Glomerular visceral epithelial cell (primary cell): ENCODE data around the gene MRM3.
"Not testable (repeated sequence)": the region's sequence is repeated elsewhere in the genome, so short reads cannot be mapped to it uniquely, and the experiment has no call there.

Source experiments
- DNase-seq: peaks from one replicate; pipeline ENCODE4 v3.0.0-alpha.2; 2016; ENCODE audit errors: extremely low spot score

Gene MRM3

DNA sequence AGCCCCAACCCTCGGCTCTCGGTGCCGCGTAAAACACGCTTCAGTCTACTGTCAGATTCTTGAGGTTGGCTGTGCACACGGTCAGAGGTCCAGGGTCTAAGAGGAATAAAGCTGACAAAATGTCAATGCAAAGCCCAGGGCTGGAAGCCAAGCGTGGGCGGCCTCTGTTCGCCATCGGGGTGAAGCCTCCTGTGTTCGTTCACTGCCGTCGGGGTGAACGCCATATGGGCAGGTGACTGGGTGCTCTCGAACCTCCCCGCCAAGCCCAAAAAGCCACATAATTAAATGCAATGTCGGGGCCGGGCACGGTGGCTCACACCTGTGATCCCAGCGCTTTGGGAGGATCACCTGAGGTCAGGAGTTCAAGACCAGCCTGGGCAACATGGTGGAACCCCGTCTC, 44.6 kb downstream of the MRM3 start:
- no peak for DNase-seq

DNA sequence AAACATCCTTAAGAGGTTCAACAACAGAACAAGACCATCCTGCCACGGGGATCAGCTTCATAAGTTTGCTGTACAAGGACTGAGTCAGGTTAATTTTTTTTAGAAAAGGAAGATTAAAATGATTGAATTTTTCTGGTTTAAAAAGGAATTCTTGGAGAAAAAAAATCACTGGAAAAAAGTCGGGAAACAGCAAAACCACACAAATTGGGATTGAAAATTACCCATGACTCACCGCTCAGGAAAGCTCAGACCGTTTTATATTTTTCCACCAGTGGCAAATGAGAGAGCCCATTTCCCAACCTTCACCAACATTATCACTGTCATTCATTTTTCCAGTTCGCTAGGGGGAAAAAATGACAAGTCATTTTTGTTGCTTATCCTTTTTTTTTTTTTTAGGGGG, 46.6 kb downstream of the MRM3 start:
- peak; percentile 49 for DNase-seq

DNA sequence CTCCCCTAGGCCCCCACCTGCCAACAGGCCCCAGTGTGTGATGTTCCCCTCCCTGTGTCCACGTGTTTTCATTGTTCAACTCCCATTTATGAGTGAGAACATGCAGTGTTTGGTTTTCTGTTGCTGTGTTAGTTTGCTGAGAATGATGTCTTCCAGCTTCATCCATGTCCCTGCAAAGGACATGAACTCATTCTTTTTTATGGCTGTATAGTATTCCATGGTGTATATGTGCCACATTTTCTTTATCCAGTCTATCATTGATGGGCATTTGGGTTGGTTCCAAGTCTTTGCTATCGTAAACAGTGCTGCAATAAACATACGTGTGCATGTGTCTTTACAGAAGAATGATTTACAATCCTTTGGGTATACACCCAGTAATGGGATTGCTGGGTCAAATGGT, 47.5 kb downstream of the MRM3 start:
- not testable (repeated sequence) for DNase-seq

DNA sequence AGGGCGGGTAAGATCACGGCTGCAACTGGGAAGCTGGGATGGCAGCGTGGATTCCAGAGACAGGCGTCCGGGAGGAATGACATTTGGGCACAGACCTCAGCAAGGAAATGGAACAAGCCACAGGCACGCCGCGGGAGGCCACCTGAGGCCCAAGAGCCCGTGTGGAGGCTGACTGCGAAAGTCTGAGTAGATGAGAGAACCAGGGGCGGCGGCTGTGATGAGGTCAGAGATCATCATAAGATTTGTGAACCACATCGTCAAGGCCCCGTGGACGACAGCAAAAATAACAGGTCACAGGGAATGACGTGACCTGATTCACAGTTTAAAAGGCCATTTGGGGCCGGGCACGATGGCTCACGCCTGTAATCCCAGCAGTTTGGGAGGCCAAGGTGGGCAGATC, 48.2 kb downstream of the MRM3 start:
- no peak for DNase-seq

DNA sequence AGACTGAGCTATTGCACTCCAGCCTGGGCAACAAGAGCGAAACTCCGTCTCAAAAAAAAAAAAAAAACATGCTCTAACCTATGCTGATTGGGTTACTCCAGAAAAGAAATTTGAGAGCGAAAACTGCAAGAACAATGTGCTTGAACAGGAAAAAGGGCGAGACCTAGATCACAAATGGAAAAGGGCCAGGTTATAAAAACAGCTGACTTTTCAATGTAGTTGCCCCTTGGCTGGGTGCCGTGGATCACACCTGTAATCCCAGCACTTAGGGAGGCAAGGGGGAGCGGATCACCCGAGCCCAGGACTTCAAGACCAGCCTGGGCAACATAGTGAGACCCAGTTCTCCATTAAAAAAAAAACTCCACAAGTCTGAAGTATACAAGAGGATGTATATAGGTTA, 48.8 kb downstream of the MRM3 start:
- DNase-seq: no peak

DNA sequence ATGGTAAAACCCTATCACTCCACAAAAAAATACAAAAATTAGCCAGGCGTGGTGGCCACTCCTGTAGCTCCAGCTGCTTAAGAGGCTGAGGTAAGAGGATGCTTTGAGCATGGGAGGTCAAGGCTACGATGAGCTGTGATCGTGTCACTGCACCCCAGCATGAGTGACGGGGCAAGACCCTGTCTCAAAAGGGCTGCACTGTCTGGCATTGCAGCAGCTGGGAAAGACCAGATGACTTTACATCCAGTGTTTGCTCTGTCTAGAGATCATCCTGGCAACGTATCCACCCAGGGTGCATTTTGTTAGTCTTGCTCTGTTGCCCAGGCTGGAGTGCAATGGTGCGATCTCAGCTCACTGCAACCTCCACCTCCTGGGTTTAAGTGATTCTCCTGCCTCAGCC, 52.0 kb downstream of the MRM3 start:
- peak; percentile 53 for DNase-seq

DNA sequence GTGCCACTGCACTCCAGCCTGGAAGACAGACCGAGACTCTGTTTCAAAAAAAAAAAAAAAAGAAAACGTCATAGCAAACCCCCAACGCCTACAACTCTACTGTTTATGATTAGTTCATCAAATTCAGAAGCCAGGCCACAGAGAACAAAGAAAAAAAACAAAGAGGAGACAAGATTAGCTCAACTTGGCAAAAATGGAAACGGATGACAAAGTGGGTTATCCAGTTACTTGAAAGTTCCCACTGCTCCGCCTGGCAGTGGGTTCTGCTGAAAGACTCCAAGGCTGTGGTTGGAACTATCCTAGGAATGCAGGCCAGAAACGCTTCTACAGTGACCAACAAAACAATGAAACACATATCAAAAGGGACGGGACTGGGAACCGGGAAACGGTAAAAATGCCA, 53.1 kb downstream of the MRM3 start:
- DNase-seq: peak; percentile 98

DNA sequence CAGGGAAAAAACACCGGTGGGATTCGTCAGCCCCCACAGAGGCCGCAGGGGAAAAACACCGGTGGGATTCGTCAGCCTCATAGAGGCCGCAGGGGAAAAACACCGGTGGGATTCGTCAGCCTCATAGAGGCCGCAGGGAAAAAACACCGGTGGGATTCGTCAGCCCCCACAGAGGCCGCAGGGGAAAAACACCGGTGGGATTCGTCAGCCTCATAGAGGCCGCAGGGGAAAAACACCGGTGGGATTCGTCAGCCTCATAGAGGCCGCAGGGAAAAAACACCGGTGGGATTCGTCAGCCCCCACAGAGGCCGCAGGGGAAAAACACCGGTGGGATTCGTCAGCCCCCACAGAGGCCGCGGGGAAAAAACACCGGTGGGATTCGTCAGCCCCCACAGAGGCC, 53.6 kb downstream of the MRM3 start:
- not testable (repeated sequence) for DNase-seq

DNA sequence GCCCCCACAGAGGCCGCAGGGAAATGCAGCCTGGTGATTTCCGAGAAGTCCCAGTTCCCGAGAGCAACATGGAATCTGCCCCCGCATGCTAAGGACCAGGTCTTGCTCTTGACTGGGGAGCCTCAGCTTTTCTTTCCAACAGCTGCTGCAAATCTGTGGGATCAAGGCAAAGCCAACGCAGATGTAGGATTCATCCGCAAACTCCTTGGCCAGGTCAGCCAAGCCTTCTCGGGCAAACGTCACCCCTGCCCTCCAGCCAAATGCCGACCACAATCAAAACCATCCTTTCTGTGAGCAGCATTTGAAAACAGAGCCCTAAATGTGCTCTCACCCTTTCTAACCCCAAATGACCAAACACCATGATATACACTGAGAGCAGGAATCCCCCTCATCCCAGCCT, 54.0 kb downstream of the MRM3 start:
- peak; percentile 73 for DNase-seq

DNA sequence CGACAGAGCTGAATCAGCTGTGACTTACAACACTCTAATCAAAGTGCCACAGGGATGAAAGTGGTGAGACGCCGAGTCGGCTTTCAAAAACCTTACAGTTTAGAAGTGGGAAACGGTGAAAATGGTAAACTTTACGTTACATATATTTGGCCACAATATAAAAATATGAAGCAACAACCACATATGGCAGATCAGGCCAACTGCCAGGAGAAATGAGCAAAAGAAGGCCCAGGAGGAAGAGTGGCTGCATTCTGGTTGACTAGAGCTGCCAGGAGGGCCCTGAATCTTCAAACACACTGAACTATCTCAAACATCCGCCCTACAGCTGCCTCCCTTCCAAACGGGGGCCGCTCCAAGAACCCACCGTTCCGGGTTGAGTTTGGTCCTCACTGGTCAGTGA, 56.3 kb downstream of the MRM3 start:
- DNase-seq: no peak

DNA sequence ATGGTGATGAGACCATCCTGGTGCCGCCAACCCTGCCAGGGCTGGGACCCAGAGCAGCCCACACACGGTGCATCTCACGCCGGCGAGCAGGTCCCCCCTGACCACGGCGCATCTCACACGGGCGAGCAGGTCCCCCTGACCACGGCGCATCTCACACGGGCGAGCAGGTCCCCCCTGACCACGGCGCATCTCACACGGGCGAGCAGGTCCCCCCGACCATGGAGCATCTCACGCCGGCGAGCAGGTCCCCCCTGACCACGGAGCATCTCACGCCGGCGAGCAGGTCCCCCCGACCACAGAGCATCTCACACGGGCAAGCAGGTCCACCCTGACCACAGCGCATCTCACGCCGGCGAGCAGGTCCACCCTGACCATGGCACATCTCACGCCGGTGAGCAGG, 59.2 kb downstream of the MRM3 start:
- DNase-seq: no peak
